Measurements from ENCODE around the gene EXOC2. TPM values are rescaled to one million over a fixed set of nuclear protein-coding genes. Genes with fewer than 3 reads are reported as not detected.

EXOC2 gene
- total and polyA plus RNA-seq, 2 of the 13 experiments (the other 11 are each of a cell fraction or from before 2014, with no cell fraction given), result 12.6 to 22.9 TPM

DNA sequence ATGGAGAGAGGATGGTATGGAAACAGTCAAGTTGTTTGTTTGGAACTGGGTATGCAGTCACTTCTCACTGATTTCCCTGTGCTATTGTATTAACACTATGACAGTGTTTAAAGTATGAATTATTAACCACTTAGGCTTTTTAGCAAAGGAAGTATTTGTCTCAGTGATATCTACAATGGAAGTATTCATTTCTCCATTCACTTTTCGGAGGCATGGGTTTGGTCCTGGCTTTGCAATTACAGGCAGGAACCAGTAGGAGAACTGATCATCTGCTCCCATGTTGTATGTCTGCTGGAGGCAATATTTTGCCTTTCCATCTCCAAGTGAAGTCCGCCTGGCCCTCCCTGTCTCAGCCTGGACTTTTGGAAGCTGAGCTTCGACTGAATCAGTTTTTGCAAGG is 30.6 kb upstream of the EXOC2 start:
- WGBS (ENCODE audit: low lambda C conversion rate), result 13% methylated on average over 3 of the region's 3 CpGs
- ATAC-seq, result peak; percentile 74
- Histone ChIP-seq H3K36me3 (replicated peaks in 1 of 2; ENCODE audit: control insufficient read depth in 1 of 2, insufficient read depth in 2 of 2, low read length in 2 of 2) (no peaks in the 10 kb centered on the region), H3K27me3 (ENCODE audit: control insufficient read depth in 1 of 2, insufficient read depth in 2 of 2, low read length in 2 of 2) (peaks cover 0 to 53% of the 10 kb centered on the region in 2 experiments; a peak in 3 of 5 replicates), H3K27ac (ENCODE audit: extremely low read length, insufficient read depth, low read length) (no peak overlapping the region), H2AFZ (ENCODE audit: low read length) (no peak overlapping the region), H4K20me1 (ENCODE audit: insufficient read depth, low read length) (no peaks in the 10 kb centered on the region), H3K4me1 (ENCODE audit: insufficient read depth, low read length) (no peaks in the 10 kb centered on the region), H3K79me2 (ENCODE audit: insufficient read depth, low read length) (no peaks in the 10 kb centered on the region), H3K9me3 (ENCODE audit: low read length) (no peaks in the 10 kb centered on the region), H3K9ac (ENCODE audit: insufficient read depth, low read depth, low read length) (no peak overlapping the region), H3K4me2 (ENCODE audit: low read depth, low read length) (no peak overlapping the region), H3K4me3 (replicated peaks in 1 of 3; ENCODE audit: insufficient read depth in 1 of 3, low read depth in 2 of 3, low read length in 3 of 3) (no peak overlapping the region)
- intact Hi-C loops (cut with micrococcal nuclease; ENCODE audit: unreplicated experiment) (loop anchor here (2.0 to 5.0 kb wide), 3 partner anchors 659 to 713 kb away; no protein-coding TSS in a partner anchor), in situ Hi-C loops (cut with HindIII; ENCODE audit: extremely low pct_ligation_motif_present, low pct_unique_long_range_greater_than_20kb) (no loop called here)
- FAIRE-seq, result peak; percentile 47
- BruUV-seq (replicated peaks), result no TSS peak
- POLR2A ChIA-PET, result no interaction called here
- CTCF ChIA-PET (ENCODE audit: low intra/inter-chr PET ratio, low total read pairs), result interaction anchor here (2.9 kb wide), 1 partner anchor 713 kb away, joined by 18 read pairs; no protein-coding TSS in a partner anchor
- TF ChIP-seq TP53 (CRISPR knock-in tag; conservative IDR thresholded peaks at IDR 0.05), result no peak
- DNase-seq (ENCODE audit: low spot score), result no peak

DNA sequence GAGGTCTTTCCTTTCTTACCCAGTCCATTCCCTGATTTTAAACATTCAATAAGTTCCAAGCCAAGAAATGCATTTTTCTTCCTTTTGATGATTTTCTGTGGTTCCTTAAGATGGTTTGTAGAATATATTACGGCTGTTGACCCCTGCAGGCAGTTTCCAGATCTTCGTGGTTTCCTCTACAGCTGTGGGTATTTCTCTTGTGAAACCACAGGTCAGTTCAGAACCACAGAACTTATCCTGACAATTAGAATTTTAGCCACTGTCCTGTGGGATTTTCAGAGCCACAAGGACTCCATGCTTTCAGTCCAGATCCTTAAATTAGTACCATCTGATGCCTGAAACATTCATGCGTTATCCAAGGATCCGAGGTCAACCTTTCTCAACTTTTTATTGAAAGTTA is 29.7 kb upstream of the EXOC2 start:
- Histone ChIP-seq H3K27ac (ENCODE audit: extremely low read length, insufficient read depth, low read length) (no peak overlapping the region), H3K4me1 (ENCODE audit: insufficient read depth, low read length) (no peaks in the 10 kb centered on the region), H2AFZ (ENCODE audit: low read length) (no peak overlapping the region), H3K27me3 (ENCODE audit: control insufficient read depth in 1 of 2, insufficient read depth in 2 of 2, low read length in 2 of 2) (peaks cover 0 to 53% of the 10 kb centered on the region in 2 experiments; a peak in 4 of 5 replicates), H4K20me1 (ENCODE audit: insufficient read depth, low read length) (no peaks in the 10 kb centered on the region), H3K9me3 (ENCODE audit: low read length) (no peaks in the 10 kb centered on the region), H3K79me2 (ENCODE audit: insufficient read depth, low read length) (no peaks in the 10 kb centered on the region), H3K36me3 (replicated peaks in 1 of 2; ENCODE audit: control insufficient read depth in 1 of 2, insufficient read depth in 2 of 2, low read length in 2 of 2) (no peaks in the 10 kb centered on the region), H3K4me2 (ENCODE audit: low read depth, low read length) (no peak overlapping the region), H3K4me3 (replicated peaks in 1 of 3; ENCODE audit: insufficient read depth in 1 of 3, low read depth in 2 of 3, low read length in 3 of 3) (no peak overlapping the region), H3K9ac (ENCODE audit: insufficient read depth, low read depth, low read length) (no peak overlapping the region)
- 74% methylated on average over 4 of the region's 4 CpGs for WGBS (ENCODE audit: low lambda C conversion rate)
- TF ChIP-seq CBX2 (IDR thresholded peaks at IDR 0.05; ENCODE audit: low read depth, low read length), result 0 out of 2 replicates have a peak, but pooled peaks have one; percentile 23
- no peak for TF ChIP-seq CBX2 (CRISPR knock-in tag; IDR thresholded peaks at IDR 0.05; ENCODE audit: low read depth)
- TF ChIP-seq, protein P1, sequence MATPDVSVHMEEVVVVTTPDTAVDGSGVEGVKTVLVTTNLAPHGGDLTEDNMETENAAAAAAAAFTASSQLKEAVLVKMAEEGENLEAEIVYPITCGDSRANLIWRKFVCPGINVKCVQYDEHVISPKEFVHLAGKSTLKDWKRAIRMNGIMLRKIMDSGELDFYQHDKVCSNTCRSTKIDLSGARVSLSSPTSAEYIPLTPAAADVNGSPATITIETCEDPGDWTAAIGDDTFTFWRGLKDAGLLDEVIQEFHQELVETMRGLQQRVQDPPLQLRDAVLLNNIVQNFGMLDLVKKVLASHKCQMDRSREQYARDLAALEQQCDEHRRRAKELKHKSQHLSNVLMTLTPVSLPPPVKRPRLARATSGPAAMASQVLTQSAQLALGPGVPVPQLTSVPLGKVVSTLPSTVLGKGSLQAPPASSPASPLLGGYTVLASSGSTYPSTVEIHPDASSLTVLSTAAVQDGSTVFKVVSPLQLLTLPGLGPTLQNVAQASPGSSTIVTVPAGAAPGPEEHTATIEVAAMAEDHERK (CRISPR knock-in tag; IDR thresholded peaks at IDR 0.05; ENCODE audit: low read depth), result no peak
- no peak for DNase-seq (ENCODE audit: low spot score)
- peak; percentile 15 for FAIRE-seq
- in situ Hi-C loops (cut with HindIII; ENCODE audit: extremely low pct_ligation_motif_present, low pct_unique_long_range_greater_than_20kb), result no loop called here
- no TSS peak for BruUV-seq (replicated peaks)
- intact Hi-C loops (cut with micrococcal nuclease; ENCODE audit: unreplicated experiment), result loop anchor here (1.0 to 5.0 kb wide), 6 partner anchors 65 to 714 kb away; no protein-coding TSS in a partner anchor
- no peak for ATAC-seq
- ChIA-PET CTCF (ENCODE audit: low intra/inter-chr PET ratio, low total read pairs) (interaction anchor here (0.7 to 2.9 kb wide), 6 partner anchors 64 to 714 kb away, joined by 3 to 18 read pairs (median 8); no protein-coding TSS in a partner anchor), POLR2A (no interaction called here)

Measured in HepG2 (cell line).